GM23338 (cell line): ENCODE measurements around the gene ARF1. TPM values are rescaled to one million over a fixed set of nuclear protein-coding genes. Genes with fewer than 3 reads are reported as not detected.

Source experiments
- ATAC-seq: fragments of 200-7000 bp; cut with Tn5 transposase; 3 replicates; pipeline ENCODE4 v1.9.1; 2020
- DNase-seq: peaks from one replicate; pipeline ENCODE4 v3.0.0-alpha.2; 2015; ENCODE audit warnings: low spot score
- H2AFZ ChIP-seq: fragments of 200-600 bp; sonication (generic); 2 replicates; pipeline ENCODE4 v1.8.0; 2016; ENCODE audit warnings: antibody characterized with exemption, mild to moderate bottlenecking, moderate library complexity
- H3F3A ChIP-seq: fragments of 200-600 bp; sonication (generic); replicated peaks from 2 replicates; pipeline ENCODE4 v1.8.0; 2017; ENCODE audit warnings: antibody characterized with exemption, mixed run types, low read depth
- H3K27ac ChIP-seq: fragments of 200-600 bp; sonication (generic); 2 replicates; pipeline ENCODE4 v1.6.1; 2016; ENCODE audit warnings: low read depth
- H3K27me3 ChIP-seq: fragments of 200-600 bp; sonication (generic); 2 replicates; pipeline ENCODE4 v1.8.0; 2016; ENCODE audit warnings: mild to moderate bottlenecking, mixed run types, moderate library complexity; ENCODE audit not compliant: insufficient read depth
- H3K36me3 ChIP-seq: fragments of 200-600 bp; sonication (generic); 2 replicates; pipeline ENCODE4 v1.8.0; 2016; ENCODE audit warnings: mild to moderate bottlenecking; ENCODE audit not compliant: insufficient read depth
- H3K4me1 ChIP-seq: fragments of 200-600 bp; sonication (generic); 2 replicates; pipeline ENCODE4 v1.8.0; 2016; ENCODE audit warnings: mild to moderate bottlenecking, moderate library complexity; ENCODE audit not compliant: insufficient read depth
- H3K4me2 ChIP-seq: fragments of 200-600 bp; sonication (generic); 2 replicates; pipeline ENCODE4 v1.7.1; 2017; ENCODE audit warnings: mixed run types
- H3K4me3 ChIP-seq: fragments of 200-600 bp; sonication (generic); 2 replicates; pipeline ENCODE4 v1.6.1; 2016; ENCODE audit warnings: mixed run types
- H3K79me2 ChIP-seq: fragments of 200-600 bp; sonication (generic); replicated peaks from 2 replicates; pipeline ENCODE4 v1.8.0; 2017; ENCODE audit warnings: mild to moderate bottlenecking; ENCODE audit not compliant: insufficient read depth
- H3K9me2 ChIP-seq: fragments of 200-600 bp; sonication (generic); 2 replicates; pipeline ENCODE4 v1.8.0; 2017; ENCODE audit not compliant: insufficient read depth
- H4K20me1 ChIP-seq: fragments of 200-600 bp; sonication (generic); replicated peaks from 2 replicates; pipeline ENCODE4 v1.8.0; 2017; ENCODE audit warnings: mild to moderate bottlenecking; ENCODE audit not compliant: insufficient read depth
- H3K27ac Mint-ChIP-seq: 2 replicates; pipeline ENCODE4 v1.8.0; 2020; ENCODE audit warnings: inconsistent platforms, mild to moderate bottlenecking, moderate library complexity, mixed read lengths
- H3K27me3 Mint-ChIP-seq: 3 replicates; pipeline ENCODE4 v1.8.0; 2022; ENCODE audit warnings: low read depth, mild to moderate bottlenecking, moderate library complexity, mixed read lengths, inconsistent platforms; ENCODE audit not compliant: insufficient read depth, poor library complexity
- H3K36me3 Mint-ChIP-seq: 3 replicates; pipeline ENCODE4 v1.8.0; 2021; ENCODE audit warnings: low read depth, mild to moderate bottlenecking, inconsistent platforms, moderate library complexity, mixed read lengths
- H3K4me1 Mint-ChIP-seq: 3 replicates; pipeline ENCODE4 v1.8.0; 2020; ENCODE audit warnings: mild to moderate bottlenecking, inconsistent platforms, mixed read lengths
- H3K4me3 Mint-ChIP-seq: 3 replicates; pipeline ENCODE4 v1.8.0; 2021; ENCODE audit warnings: moderate library complexity, mild to moderate bottlenecking, inconsistent platforms, mixed read lengths
- H3K9me3 Mint-ChIP-seq: 3 replicates; pipeline ENCODE4 v1.8.0; 2020; ENCODE audit warnings: moderate library complexity, mild to moderate bottlenecking, inconsistent platforms, mixed read lengths
- CREB1 ChIP-seq: fragments of 250-450 bp; sonication (Bioruptor Pico); IDR thresholded peaks from 2 replicates; pipeline ENCODE4 v1.5.0; 2020; ENCODE audit warnings: low read depth, mild to moderate bottlenecking, moderate library complexity
- EZH2 ChIP-seq: fragments of 200-600 bp; sonication (generic); IDR thresholded peaks from one replicate; pipeline ENCODE4 v1.8.0; 2017; ENCODE audit warnings: antibody characterized with exemption, mild to moderate bottlenecking, low read depth; ENCODE audit not compliant: unreplicated experiment
- EZH2phosphoT487 ChIP-seq: fragments of 200-600 bp; sonication (generic); IDR thresholded peaks from one replicate; pipeline ENCODE4 v1.8.1; 2018; ENCODE audit warnings: antibody characterized with exemption; ENCODE audit not compliant: unreplicated experiment
- NANOG ChIP-seq: IDR thresholded peaks from 2 replicates; pipeline ENCODE4 v1.6.1; 2016; ENCODE audit warnings: antibody characterized with exemption, borderline replicate concordance
- ZNF114 ChIP-seq: fragments of 250-450 bp; sonication (Bioruptor Pico); IDR thresholded peaks from 2 replicates; pipeline ENCODE4 v1.5.0; 2020; ENCODE audit warnings: mild to moderate bottlenecking, moderate library complexity
- polyA plus RNA-seq: library from polyadenylated mRNA; unstranded; fragments of >200 nt; fragmentation: Nextera tagmentation; extraction: Ambion mirVana; gene quantifications from 2 replicates; pipeline ENCODE4 v1.2.1, GENCODE V29; 2016
- total RNA-seq: library from RNA; depleted of rRNA; stranded (reverse); fragments of >200 nt; shearing (Covaris generic); gene quantifications from 2 replicates; pipeline ENCODE4 v1.2.3, GENCODE V29; 2014
- TF ChIP-seq, protein P1 (sequence below): fragments of 250-450 bp; sonication (Bioruptor Pico); IDR thresholded peaks from 2 replicates; pipeline ENCODE4 v1.5.0; 2020; ENCODE audit warnings: mild to moderate bottlenecking, moderate library complexity
- TF ChIP-seq, protein P2 (sequence below), 2 experiments: fragments of 200-600 bp in 1 of 2; sonication (generic) in 1 of 2; conservative IDR thresholded peaks; 2 replicates each; pipeline versions ENCODE4 v1.5.1 to v1.6.1; 2016 to 2017; ENCODE audit warnings: antibody characterized with exemption in 2 of 2, low read depth in 2 of 2, mild to moderate bottlenecking in 2 of 2, moderate library complexity in 1 of 2

ARF1 gene
- total and polyA plus RNA-seq, 2 experiments from 2014 or later: 210 to 306 TPM

DNA sequence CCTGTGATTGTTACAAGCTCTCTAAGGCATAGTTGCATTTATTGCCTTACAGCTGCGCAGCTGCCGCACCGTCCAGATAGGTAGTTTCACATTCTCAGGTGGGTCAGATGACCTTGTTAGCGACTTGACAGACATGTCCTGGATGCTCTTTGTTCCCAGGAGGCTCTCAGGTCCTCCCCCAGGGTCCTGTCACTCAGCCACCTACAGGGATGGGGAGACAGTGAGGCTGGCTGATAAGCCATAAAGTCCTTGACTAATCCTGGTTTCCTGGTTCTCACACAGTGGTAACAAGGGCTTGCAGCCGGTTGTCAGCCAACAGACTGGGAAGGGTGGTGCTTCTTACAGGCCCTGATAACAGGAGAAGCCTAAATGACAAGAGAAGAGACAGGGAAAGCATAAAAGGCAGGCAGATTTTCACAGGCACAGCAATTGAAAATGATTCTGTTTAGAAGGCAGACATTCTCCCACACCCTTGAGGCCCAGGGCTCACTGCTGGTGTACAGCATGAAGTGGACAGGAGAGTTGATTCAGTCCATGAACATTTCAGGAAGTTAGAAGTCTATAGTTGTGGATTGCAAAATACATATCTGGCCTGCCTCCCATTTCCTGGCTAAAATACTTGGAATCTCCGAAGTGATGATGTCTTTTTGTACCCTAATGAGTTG is 2.9 kb downstream of the ARF1 start (continued):
- TF ChIP-seq, protein P1, sequence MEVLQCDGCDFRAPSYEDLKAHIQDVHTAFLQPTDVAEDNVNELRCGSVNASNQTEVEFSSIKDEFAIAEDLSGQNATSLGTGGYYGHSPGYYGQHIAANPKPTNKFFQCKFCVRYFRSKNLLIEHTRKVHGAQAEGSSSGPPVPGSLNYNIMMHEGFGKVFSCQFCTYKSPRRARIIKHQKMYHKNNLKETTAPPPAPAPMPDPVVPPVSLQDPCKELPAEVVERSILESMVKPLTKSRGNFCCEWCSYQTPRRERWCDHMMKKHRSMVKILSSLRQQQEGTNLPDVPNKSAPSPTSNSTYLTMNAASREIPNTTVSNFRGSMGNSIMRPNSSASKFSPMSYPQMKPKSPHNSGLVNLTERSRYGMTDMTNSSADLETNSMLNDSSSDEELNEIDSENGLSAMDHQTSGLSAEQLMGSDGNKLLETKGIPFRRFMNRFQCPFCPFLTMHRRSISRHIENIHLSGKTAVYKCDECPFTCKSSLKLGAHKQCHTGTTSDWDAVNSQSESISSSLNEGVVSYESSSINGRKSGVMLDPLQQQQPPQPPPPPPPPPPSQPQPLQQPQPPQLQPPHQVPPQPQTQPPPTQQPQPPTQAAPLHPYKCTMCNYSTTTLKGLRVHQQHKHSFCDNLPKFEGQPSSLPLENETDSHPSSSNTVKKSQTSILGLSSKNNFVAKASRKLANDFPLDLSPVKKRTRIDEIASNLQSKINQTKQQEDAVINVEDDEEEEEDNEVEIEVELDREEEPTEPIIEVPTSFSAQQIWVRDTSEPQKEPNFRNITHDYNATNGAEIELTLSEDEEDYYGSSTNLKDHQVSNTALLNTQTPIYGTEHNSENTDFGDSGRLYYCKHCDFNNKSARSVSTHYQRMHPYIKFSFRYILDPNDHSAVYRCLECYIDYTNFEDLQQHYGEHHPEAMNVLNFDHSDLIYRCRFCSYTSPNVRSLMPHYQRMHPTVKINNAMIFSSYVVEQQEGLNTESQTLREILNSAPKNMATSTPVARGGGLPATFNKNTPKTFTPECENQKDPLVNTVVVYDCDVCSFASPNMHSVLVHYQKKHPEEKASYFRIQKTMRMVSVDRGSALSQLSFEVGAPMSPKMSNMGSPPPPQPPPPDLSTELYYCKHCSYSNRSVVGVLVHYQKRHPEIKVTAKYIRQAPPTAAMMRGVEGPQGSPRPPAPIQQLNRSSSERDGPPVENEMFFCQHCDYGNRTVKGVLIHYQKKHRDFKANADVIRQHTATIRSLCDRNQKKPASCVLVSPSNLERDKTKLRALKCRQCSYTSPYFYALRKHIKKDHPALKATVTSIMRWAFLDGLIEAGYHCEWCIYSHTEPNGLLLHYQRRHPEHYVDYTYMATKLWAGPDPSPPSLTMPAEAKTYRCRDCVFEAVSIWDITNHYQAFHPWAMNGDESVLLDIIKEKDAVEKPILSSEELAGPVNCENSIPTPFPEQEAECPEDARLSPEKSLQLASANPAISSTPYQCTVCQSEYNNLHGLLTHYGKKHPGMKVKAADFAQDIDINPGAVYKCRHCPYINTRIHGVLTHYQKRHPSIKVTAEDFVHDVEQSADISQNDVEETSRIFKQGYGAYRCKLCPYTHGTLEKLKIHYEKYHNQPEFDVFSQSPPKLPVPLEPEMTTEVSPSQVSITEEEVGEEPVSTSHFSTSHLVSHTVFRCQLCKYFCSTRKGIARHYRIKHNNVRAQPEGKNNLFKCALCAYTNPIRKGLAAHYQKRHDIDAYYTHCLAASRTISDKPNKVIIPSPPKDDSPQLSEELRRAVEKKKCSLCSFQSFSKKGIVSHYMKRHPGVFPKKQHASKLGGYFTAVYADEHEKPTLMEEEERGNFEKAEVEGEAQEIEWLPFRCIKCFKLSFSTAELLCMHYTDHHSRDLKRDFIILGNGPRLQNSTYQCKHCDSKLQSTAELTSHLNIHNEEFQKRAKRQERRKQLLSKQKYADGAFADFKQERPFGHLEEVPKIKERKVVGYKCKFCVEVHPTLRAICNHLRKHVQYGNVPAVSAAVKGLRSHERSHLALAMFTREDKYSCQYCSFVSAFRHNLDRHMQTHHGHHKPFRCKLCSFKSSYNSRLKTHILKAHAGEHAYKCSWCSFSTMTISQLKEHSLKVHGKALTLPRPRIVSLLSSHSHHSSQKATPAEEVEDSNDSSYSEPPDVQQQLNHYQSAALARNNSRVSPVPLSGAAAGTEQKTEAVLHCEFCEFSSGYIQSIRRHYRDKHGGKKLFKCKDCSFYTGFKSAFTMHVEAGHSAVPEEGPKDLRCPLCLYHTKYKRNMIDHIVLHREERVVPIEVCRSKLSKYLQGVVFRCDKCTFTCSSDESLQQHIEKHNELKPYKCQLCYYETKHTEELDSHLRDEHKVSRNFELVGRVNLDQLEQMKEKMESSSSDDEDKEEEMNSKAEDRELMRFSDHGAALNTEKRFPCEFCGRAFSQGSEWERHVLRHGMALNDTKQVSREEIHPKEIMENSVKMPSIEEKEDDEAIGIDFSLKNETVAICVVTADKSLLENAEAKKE (CRISPR knock-in tag): no peak
- TF ChIP-seq ZNF114: no peak
- no peak for TF ChIP-seq EZH2phosphoT487
- no peak for TF ChIP-seq EZH2
- no peak for TF ChIP-seq NANOG

DNA sequence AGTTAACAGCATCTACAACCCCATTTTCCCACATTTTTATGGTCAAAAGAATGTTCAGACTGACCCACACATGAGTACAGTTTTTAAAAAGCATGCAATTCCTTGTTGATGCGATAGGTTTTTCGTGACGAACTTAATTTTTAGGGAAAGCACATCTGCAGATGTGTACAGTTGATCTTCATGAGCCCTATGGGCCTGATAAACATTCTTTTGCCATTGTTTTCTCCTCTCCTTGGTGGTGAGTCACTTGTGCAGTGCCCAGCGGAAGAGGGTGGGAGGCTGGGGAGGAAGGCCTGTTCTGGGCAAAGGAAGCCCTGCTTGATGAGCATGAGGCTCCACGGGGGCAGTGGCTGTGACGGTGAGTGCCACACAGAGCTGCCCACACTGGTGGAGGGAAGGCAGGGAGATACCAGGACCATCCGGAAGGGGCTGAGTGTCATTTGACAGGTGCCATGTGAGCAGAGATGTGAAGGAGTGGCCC is 5.3 kb downstream of the ARF1 start:
- Mint-ChIP-seq H3K9me3 (no peaks in the 10 kb centered on the region), H3K4me1 (peaks cover 41% of the 10 kb centered on the region), H3K36me3 (peaks cover 42% of the 10 kb centered on the region), H3K27me3 (peaks cover 17% of the 10 kb centered on the region), H3K4me3 (no peak overlapping the region), H3K27ac (no peak overlapping the region)
- Histone ChIP-seq H4K20me1 (peaks cover 94% of the 10 kb centered on the region), H3F3A (no peaks in the 10 kb centered on the region), H3K27ac (no peak overlapping the region), H3K4me3 (no peak overlapping the region), H3K27me3 (no peaks in the 10 kb centered on the region), H3K9me2 (no peaks in the 10 kb centered on the region), H3K4me2 (no peak overlapping the region), H3K36me3 (no peaks in the 10 kb centered on the region), H3K4me1 (peaks cover 16% of the 10 kb centered on the region), H3K79me2 (peaks cover 100% of the 10 kb centered on the region), H2AFZ (no peak overlapping the region)
- no peak for ATAC-seq
- DNase-seq: no peak
- TF ChIP-seq, protein P2, sequence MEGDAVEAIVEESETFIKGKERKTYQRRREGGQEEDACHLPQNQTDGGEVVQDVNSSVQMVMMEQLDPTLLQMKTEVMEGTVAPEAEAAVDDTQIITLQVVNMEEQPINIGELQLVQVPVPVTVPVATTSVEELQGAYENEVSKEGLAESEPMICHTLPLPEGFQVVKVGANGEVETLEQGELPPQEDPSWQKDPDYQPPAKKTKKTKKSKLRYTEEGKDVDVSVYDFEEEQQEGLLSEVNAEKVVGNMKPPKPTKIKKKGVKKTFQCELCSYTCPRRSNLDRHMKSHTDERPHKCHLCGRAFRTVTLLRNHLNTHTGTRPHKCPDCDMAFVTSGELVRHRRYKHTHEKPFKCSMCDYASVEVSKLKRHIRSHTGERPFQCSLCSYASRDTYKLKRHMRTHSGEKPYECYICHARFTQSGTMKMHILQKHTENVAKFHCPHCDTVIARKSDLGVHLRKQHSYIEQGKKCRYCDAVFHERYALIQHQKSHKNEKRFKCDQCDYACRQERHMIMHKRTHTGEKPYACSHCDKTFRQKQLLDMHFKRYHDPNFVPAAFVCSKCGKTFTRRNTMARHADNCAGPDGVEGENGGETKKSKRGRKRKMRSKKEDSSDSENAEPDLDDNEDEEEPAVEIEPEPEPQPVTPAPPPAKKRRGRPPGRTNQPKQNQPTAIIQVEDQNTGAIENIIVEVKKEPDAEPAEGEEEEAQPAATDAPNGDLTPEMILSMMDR (conservative IDR thresholded peaks at IDR 0.05; ENCODE audit: low read depth in 2 of 2): no peak
- TF ChIP-seq ZNF114 (no peak), CREB1 (CRISPR knock-in tag) (no peak)
- TF ChIP-seq, protein P1 (CRISPR knock-in tag): no peak
